ENCODE data around the gene POPDC3.

DNA sequence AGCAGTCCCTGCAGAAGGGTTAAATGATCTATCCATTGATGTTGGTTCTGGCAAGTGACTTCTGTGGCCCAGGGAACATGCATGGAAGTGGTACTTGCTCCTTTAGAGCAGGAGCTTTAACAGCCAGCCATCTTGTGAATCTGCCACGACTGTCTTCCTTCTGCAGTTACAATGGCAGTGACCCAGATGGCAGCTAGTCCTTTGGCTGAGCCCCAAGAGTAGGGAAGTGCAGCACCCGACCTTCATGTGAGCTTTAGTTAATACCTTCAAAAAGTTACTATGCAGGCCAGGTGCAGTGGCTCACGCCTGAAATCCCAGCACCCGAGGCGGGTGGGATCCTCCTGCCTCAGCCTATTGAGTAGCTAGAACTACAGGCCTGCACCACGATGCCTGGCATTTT, 66.4 kb downstream of the POPDC3 start:
- TF ChIP-seq, protein P1, sequence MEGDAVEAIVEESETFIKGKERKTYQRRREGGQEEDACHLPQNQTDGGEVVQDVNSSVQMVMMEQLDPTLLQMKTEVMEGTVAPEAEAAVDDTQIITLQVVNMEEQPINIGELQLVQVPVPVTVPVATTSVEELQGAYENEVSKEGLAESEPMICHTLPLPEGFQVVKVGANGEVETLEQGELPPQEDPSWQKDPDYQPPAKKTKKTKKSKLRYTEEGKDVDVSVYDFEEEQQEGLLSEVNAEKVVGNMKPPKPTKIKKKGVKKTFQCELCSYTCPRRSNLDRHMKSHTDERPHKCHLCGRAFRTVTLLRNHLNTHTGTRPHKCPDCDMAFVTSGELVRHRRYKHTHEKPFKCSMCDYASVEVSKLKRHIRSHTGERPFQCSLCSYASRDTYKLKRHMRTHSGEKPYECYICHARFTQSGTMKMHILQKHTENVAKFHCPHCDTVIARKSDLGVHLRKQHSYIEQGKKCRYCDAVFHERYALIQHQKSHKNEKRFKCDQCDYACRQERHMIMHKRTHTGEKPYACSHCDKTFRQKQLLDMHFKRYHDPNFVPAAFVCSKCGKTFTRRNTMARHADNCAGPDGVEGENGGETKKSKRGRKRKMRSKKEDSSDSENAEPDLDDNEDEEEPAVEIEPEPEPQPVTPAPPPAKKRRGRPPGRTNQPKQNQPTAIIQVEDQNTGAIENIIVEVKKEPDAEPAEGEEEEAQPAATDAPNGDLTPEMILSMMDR (IDR thresholded peaks at IDR 0.05) = no peak
- TF ChIP-seq POLR2A (IDR thresholded peaks at IDR 0.05) = no peak

Data from lower leg skin (tissue), 3 donors.